ENCODE measurements around the gene RNF186. TPM values are rescaled to one million over a fixed set of nuclear protein-coding genes. Genes with fewer than 3 reads are reported as not detected.

Gene RNF186
- total and polyA plus RNA-seq, 2 of the 13 experiments (the other 11 are each of a cell fraction or from before 2014, with no cell fraction given) = 0.07 to 0.20 TPM

DNA sequence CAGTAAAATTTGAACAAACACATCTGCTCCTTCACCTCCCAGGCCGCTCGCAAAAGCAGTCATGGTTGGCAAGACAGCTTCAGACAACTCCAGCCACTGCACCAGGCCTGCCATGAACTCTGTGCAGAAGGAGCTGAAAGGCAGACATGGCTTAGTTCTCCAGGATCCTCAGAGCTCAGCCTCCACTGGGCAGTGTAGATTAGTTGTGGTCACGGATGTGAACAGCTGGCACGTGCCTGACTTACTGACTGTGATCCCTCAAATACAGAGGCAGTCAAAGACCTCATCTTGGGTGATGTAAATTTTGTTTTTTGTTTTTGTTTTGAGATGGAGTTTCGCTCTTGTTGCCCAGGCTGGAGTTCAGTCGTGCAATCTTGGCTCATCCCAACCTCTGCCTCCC, 43.7 kb downstream of the RNF186 start:
- Histone ChIP-seq H2AFZ (ENCODE audit: low read length) (no peak overlapping the region), H3K27me3 (ENCODE audit: control insufficient read depth in 1 of 2, insufficient read depth in 2 of 2, low read length in 2 of 2) (no peaks in the 10 kb centered on the region; a peak in 1 of 5 replicates), H3K27ac (ENCODE audit: extremely low read length, insufficient read depth, low read length) (no peak overlapping the region), H4K20me1 (ENCODE audit: insufficient read depth, low read length) (no peaks in the 10 kb centered on the region), H3K4me1 (ENCODE audit: insufficient read depth, low read length) (no peaks in the 10 kb centered on the region), H3K9me3 (ENCODE audit: low read length) (no peaks in the 10 kb centered on the region), H3K79me2 (ENCODE audit: insufficient read depth, low read length) (no peaks in the 10 kb centered on the region), H3K36me3 (replicated peaks in 1 of 2; ENCODE audit: control insufficient read depth in 1 of 2, insufficient read depth in 2 of 2, low read length in 2 of 2) (no peaks in the 10 kb centered on the region), H3K4me3 (replicated peaks in 1 of 3; ENCODE audit: insufficient read depth in 1 of 3, low read depth in 2 of 3, low read length in 3 of 3) (no peak overlapping the region), H3K9ac (ENCODE audit: insufficient read depth, low read depth, low read length) (no peak overlapping the region), H3K4me2 (ENCODE audit: low read depth, low read length) (no peak overlapping the region)
- intact Hi-C loops (cut with micrococcal nuclease; ENCODE audit: unreplicated experiment) = no loop called here
- ATAC-seq = no peak
- ChIA-PET CTCF (ENCODE audit: low intra/inter-chr PET ratio, low total read pairs) (no interaction called here), POLR2A (no interaction called here)
- no peak for DNase-seq (ENCODE audit: low spot score)
- in situ Hi-C loops (cut with HindIII; ENCODE audit: extremely low pct_ligation_motif_present, low pct_unique_long_range_greater_than_20kb) = no loop called here
- no peak for FAIRE-seq
- TF ChIP-seq HDAC6 (IDR thresholded peaks at IDR 0.05; ENCODE audit: low read depth, low read length) = no peak
- no peak for TF ChIP-seq ZC3H4 (CRISPR knock-in tag; IDR thresholded peaks at IDR 0.05; ENCODE audit: borderline replicate concordance)
- TF ChIP-seq, protein P1, sequence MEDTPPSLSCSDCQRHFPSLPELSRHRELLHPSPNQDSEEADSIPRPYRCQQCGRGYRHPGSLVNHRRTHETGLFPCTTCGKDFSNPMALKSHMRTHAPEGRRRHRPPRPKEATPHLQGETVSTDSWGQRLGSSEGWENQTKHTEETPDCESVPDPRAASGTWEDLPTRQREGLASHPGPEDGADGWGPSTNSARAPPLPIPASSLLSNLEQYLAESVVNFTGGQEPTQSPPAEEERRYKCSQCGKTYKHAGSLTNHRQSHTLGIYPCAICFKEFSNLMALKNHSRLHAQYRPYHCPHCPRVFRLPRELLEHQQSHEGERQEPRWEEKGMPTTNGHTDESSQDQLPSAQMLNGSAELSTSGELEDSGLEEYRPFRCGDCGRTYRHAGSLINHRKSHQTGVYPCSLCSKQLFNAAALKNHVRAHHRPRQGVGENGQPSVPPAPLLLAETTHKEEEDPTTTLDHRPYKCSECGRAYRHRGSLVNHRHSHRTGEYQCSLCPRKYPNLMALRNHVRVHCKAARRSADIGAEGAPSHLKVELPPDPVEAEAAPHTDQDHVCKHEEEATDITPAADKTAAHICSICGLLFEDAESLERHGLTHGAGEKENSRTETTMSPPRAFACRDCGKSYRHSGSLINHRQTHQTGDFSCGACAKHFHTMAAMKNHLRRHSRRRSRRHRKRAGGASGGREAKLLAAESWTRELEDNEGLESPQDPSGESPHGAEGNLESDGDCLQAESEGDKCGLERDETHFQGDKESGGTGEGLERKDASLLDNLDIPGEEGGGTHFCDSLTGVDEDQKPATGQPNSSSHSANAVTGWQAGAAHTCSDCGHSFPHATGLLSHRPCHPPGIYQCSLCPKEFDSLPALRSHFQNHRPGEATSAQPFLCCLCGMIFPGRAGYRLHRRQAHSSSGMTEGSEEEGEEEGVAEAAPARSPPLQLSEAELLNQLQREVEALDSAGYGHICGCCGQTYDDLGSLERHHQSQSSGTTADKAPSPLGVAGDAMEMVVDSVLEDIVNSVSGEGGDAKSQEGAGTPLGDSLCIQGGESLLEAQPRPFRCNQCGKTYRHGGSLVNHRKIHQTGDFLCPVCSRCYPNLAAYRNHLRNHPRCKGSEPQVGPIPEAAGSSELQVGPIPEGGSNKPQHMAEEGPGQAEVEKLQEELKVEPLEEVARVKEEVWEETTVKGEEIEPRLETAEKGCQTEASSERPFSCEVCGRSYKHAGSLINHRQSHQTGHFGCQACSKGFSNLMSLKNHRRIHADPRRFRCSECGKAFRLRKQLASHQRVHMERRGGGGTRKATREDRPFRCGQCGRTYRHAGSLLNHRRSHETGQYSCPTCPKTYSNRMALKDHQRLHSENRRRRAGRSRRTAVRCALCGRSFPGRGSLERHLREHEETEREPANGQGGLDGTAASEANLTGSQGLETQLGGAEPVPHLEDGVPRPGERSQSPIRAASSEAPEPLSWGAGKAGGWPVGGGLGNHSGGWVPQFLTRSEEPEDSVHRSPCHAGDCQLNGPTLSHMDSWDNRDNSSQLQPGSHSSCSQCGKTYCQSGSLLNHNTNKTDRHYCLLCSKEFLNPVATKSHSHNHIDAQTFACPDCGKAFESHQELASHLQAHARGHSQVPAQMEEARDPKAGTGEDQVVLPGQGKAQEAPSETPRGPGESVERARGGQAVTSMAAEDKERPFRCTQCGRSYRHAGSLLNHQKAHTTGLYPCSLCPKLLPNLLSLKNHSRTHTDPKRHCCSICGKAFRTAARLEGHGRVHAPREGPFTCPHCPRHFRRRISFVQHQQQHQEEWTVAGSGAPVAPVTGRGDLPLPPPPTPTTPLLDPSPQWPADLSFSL (CRISPR knock-in tag; IDR thresholded peaks at IDR 0.05) = no peak
- TF ChIP-seq DNMT3B (CRISPR knock-in tag; conservative IDR thresholded peaks at IDR 0.05) = no peak
- TF ChIP-seq ZNF354B (CRISPR knock-in tag; IDR thresholded peaks at IDR 0.05) = no peak
- TF ChIP-seq ZSCAN21 (CRISPR knock-in tag; IDR thresholded peaks at IDR 0.05; ENCODE audit: borderline replicate concordance) = no peak
- no peak for TF ChIP-seq ZSCAN29 (CRISPR knock-in tag; conservative IDR thresholded peaks at IDR 0.05)
- TF ChIP-seq FOXJ3 (CRISPR knock-in tag; IDR thresholded peaks at IDR 0.05; ENCODE audit: borderline replicate concordance) = no peak
- TF ChIP-seq, protein P2, sequence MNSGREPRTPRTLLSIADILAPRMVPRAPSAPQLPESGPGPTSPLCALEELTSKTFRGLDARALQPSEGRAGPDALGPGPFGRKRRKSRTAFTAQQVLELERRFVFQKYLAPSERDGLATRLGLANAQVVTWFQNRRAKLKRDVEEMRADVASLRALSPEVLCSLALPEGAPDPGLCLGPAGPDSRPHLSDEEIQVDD (CRISPR knock-in tag; IDR thresholded peaks at IDR 0.05; ENCODE audit: borderline replicate concordance) = no peak
- TF ChIP-seq BCL6 (CRISPR knock-in tag; IDR thresholded peaks at IDR 0.05) = no peak
- no peak for TF ChIP-seq ZNF207 (IDR thresholded peaks at IDR 0.05; ENCODE audit: borderline replicate concordance)
- no peak for TF ChIP-seq ZNF558 (CRISPR knock-in tag; IDR thresholded peaks at IDR 0.05; ENCODE audit: borderline replicate concordance)
- no peak for TF ChIP-seq NFYC (CRISPR knock-in tag; IDR thresholded peaks at IDR 0.05)
- TF ChIP-seq, protein P3, sequence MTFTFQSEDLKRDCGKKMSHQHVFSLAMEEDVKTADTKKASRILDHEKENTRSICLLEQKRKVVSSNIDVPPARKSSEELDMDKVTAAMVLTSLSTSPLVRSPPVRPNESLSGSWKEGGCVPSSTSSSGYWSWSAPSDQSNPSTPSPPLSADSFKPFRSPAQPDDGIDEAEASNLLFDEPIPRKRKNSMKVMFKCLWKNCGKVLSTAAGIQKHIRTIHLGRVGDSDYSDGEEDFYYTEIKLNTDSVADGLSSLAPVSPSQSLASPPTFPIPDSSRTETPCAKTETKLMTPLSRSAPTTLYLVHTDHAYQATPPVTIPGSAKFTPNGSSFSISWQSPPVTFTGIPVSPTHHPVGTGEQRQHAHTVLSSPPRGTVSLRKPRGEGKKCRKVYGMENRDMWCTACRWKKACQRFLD (CRISPR knock-in tag; IDR thresholded peaks at IDR 0.05; ENCODE audit: borderline replicate concordance) = no peak
- no TSS peak for BruUV-seq (replicated peaks)
- 91% methylated on average over 6 of the region's 6 CpGs for WGBS (ENCODE audit: low lambda C conversion rate)

All from HepG2 (cell line).